ENCODE data around the gene PSMB10. TPM values are rescaled to one million over a fixed set of nuclear protein-coding genes. Genes with fewer than 3 reads are reported as not detected.

The PSMB10 gene
- total RNA-seq, 1 donor from 2014 or later: 17.2 TPM

- H3K27me3 Mint-ChIP-seq (ENCODE audit: low read depth): no peaks in the 10 kb centered on the region
- no peak for DNase-seq (ENCODE audit: low spot score in 2 of 2, unreplicated experiment in 2 of 2)
- H3K36me3 Mint-ChIP-seq: peaks cover 14% of the 10 kb centered on the region
- peak overlapping the region; percentile 100 for H3K27ac Mint-ChIP-seq
- peaks cover 39% of the 10 kb centered on the region for H3K4me1 Mint-ChIP-seq
- no peak for TF ChIP-seq CTCF (IDR thresholded peaks at IDR 0.05; ENCODE audit: unreplicated experiment)
- H3K9me3 Mint-ChIP-seq: no peaks in the 10 kb centered on the region
- H3K4me3 Mint-ChIP-seq: peak overlapping the region; percentile 100
Measured at GRCh38 chr16:67965668-67966548, 29.3 kb upstream of the PSMB10 start.

GRCh38 chr16:67964477-67965131, 28.0 kb upstream of the PSMB10 start:
- Mint-ChIP-seq H3K4me1 (peaks cover 39% of the 10 kb centered on the region), H3K27ac (peak overlapping the region; percentile 100), H3K9me3 (no peaks in the 10 kb centered on the region), H3K4me3 (no peak overlapping the region), H3K27me3 (ENCODE audit: low read depth) (no peaks in the 10 kb centered on the region), H3K36me3 (peaks cover 19% of the 10 kb centered on the region)
- TF ChIP-seq CTCF (IDR thresholded peaks at IDR 0.05; ENCODE audit: unreplicated experiment): no peak
- no peak for DNase-seq (ENCODE audit: low spot score in 2 of 2, unreplicated experiment in 2 of 2)

GRCh38 chr16:67963662-67964321, 27.1 kb upstream of the PSMB10 start:
- peaks cover 19% of the 10 kb centered on the region for H3K36me3 Mint-ChIP-seq
- H3K4me3 Mint-ChIP-seq: no peak overlapping the region
- H3K27ac Mint-ChIP-seq: no peak overlapping the region
- peaks cover 36% of the 10 kb centered on the region for H3K4me1 Mint-ChIP-seq
- no peaks in the 10 kb centered on the region for H3K27me3 Mint-ChIP-seq (ENCODE audit: low read depth)
- no peak for DNase-seq (ENCODE audit: low spot score in 2 of 2, unreplicated experiment in 2 of 2)
- no peak for TF ChIP-seq CTCF (IDR thresholded peaks at IDR 0.05; ENCODE audit: unreplicated experiment)
- H3K9me3 Mint-ChIP-seq: no peaks in the 10 kb centered on the region

- Mint-ChIP-seq H3K27ac (no peak overlapping the region), H3K4me1 (peaks cover 36% of the 10 kb centered on the region)
- no peak for TF ChIP-seq CTCF (IDR thresholded peaks at IDR 0.05; ENCODE audit: unreplicated experiment)
Measured at GRCh38 chr16:67963292-67963661, 26.6 kb upstream of the PSMB10 start.

GRCh38 chr16:67962135-67962534, 25.5 kb upstream of the PSMB10 start:
- Mint-ChIP-seq H3K27ac (no peak overlapping the region), H3K4me1 (peaks cover 30% of the 10 kb centered on the region), H3K27me3 (ENCODE audit: low read depth) (no peaks in the 10 kb centered on the region), H3K4me3 (no peak overlapping the region), H3K36me3 (peaks cover 31% of the 10 kb centered on the region), H3K9me3 (no peaks in the 10 kb centered on the region)
- DNase-seq (ENCODE audit: low spot score in 2 of 2, unreplicated experiment in 2 of 2): no peak
- TF ChIP-seq CTCF (IDR thresholded peaks at IDR 0.05; ENCODE audit: unreplicated experiment): no peak

More at GRCh38 chr16:67963292-67963661, 26.6 kb upstream of the PSMB10 start:
- H3K4me3 Mint-ChIP-seq: no peak overlapping the region
- H3K27me3 Mint-ChIP-seq (ENCODE audit: low read depth): no peaks in the 10 kb centered on the region
- peaks cover 24% of the 10 kb centered on the region for H3K36me3 Mint-ChIP-seq
- DNase-seq (ENCODE audit: low spot score in 2 of 2, unreplicated experiment in 2 of 2): no peak
- no peaks in the 10 kb centered on the region for H3K9me3 Mint-ChIP-seq

Measured in mesothelial cell of epicardium (in vitro differentiated cells).